Pancreas (tissue), 10 donors: Measurements from ENCODE around the gene IL1A. TPM values are rescaled to one million over a fixed set of nuclear protein-coding genes. Genes with fewer than 3 reads are reported as not detected.

Source experiments
- ATAC-seq, 4 donors: fragments of 200-7000 bp; cut with Tn5 transposase; one replicate each; pipeline versions ENCODE4 v1.8.0 to v1.9.1; 2020; ENCODE audit warnings: mild to moderate bottlenecking in 4 of 4, moderate library complexity in 4 of 4
- DNase-seq, 6 donors: peaks; one replicate each; pipeline ENCODE4 v3.0.0-alpha.2; 2020
- FAIRE-seq: peaks from 2 replicates; lab custom pipeline; 2012; peaks lifted over from hg19 to GRCh38; lab: Jason Lieb, UNC
- H3K27ac ChIP-seq, 4 donors: fragments of 200-600 bp; sonication (generic); 1 replicate in 3 of 4; 2 replicates in 1 of 4; pipeline versions ENCODE4 v1.5.0 to v1.8.0; 2020
- H3K27me3 ChIP-seq, 4 donors: fragments of 200-600 bp; one replicate each; pipeline ENCODE4 v1.8.0; 2021
- H3K36me3 ChIP-seq, 3 donors: fragments of 200-600 bp; sonication (generic) in 1 of 3; one replicate each; pipeline versions ENCODE4 v1.5.0 to v1.8.0; 2020 to 2021
- H3K4me1 ChIP-seq, 3 donors: fragments of 200-600 bp; one replicate each; pipeline ENCODE4 v1.8.0; 2021
- H3K4me3 ChIP-seq, 4 donors: fragments of 200-600 bp; sonication (generic) in 2 of 4; one replicate each; pipeline versions ENCODE4 v1.5.0 to v1.8.0; 2020 to 2021
- H3K9me3 ChIP-seq, 4 donors: fragments of 200-600 bp; one replicate each; pipeline ENCODE4 v1.8.0; 2021
- CTCF ChIP-seq, 4 donors: fragments of 200-600 bp; sonication (generic) in 3 of 4; IDR thresholded peaks; one replicate each; pipeline versions ENCODE4 v1.5.0 to v1.8.0; 2021; ENCODE audit warnings: antibody characterized with exemption in 4 of 4
- WGBS, 2 donors: extraction: QIAGEN DNeasy Blood & Tissue Kit; methylation state at CpG; one replicate each; pipeline ENCODE4 v1.1.7; 2013; 5-methylcytosine and 5-hydroxymethylcytosine counted together
- intact Hi-C, 3 donors: fragments of 100-400 bp; cut with DNase I; formaldehyde crosslinking; loops; one replicate each; pipeline versions ENCODE4 v1.11.1 to v1.14.2; 2022
- polyA plus RNA-seq, 2 donors: library from polyadenylated mRNA; stranded (reverse); fragments of 200-250 nt; gene quantifications; one replicate each; pipeline ENCODE4 v1.2.3, GENCODE V29; 2013
- total RNA-seq, 6 donors: library from RNA; stranded (reverse); fragmentation: NEBNext Ultra II Directional in 4 of 6; extraction: Animal tissue kit (Norgen Biotek cat#: 25700) in 4 of 6; gene quantifications; one replicate each; pipeline versions ENCODE4 v1.2.1 to v1.2.4, GENCODE V29; 2021 to 2023
- donor health status: healthy with polysubstance abuse.
- donor health status: DM: no; HTN: no; CAD: no; lungs with moderate emphysema.
- donor health status: DM: no; HTN: no; CAD: no.
- donor health status: control.
- donor health status: control.
- donor health status: Bipolar disorder and iron deficiency.
- donor health status: DM: yes; HTN: yes; CAD: no.
- donor health status: DM: no; HTN: no; CAD: no.
- donor health status: DM: no; HTN: no; CAD: no.
- donor health status: DM: yes; HTN: yes; CAD: no.

Gene IL1A
- total and polyA plus RNA-seq, 8 donors: 0.05 to 0.18 (median 0.09) TPM; not detected in 4

GRCh38 chr2:112819081-112819480 lies 34.8 kb upstream of the IL1A start:
- no peak for FAIRE-seq
- no peak for DNase-seq
- intact Hi-C loops: no loop called here
- no peaks in the 10 kb centered on the region for H3K27me3 ChIP-seq
- H3K4me1 ChIP-seq: peaks cover 0 to 18% (median 0%) of the 10 kb centered on the region in 3 donors
- H3K4me3 ChIP-seq: no peak overlapping the region
- ATAC-seq: no peak
- no peaks in the 10 kb centered on the region for H3K9me3 ChIP-seq
- no peak overlapping the region for H3K27ac ChIP-seq
- 92 to 98% methylated on average over 7 of the region's 7 CpGs for WGBS, 2 donors
- no peaks in the 10 kb centered on the region for H3K36me3 ChIP-seq
- no peak for TF ChIP-seq CTCF (IDR thresholded peaks at IDR 0.05)

- FAIRE-seq: no peak
- WGBS, 2 donors: 50% methylated on average over 3 of the region's 3 CpGs
- no peaks in the 10 kb centered on the region for H3K9me3 ChIP-seq
- no peak for TF ChIP-seq CTCF (IDR thresholded peaks at IDR 0.05)
- H3K36me3 ChIP-seq: no peaks in the 10 kb centered on the region
- no peak overlapping the region for H3K4me3 ChIP-seq
- no peaks in the 10 kb centered on the region for H3K27me3 ChIP-seq
- peak overlapping the region in 3 of 4 donors; percentile 24 to 62 (median 61) for H3K27ac ChIP-seq
- peak; percentile 50 to 86 (median 80) for ATAC-seq
- DNase-seq: peak in 3 of 6 donors; percentile 19 to 43 (median 40)
- intact Hi-C loops: no loop called here
- H3K4me1 ChIP-seq: peaks cover 0 to 15% (median 0%) of the 10 kb centered on the region in 3 donors
Measured at GRCh38 chr2:112818094-112818902, 34.0 kb upstream of the IL1A start.

GRCh38 chr2:112817082-112817689 lies 32.9 kb upstream of the IL1A start:
- 63 to 64% methylated on average over 4 of the region's 4 CpGs for WGBS, 2 donors
- H3K27ac ChIP-seq: peak overlapping the region in 2 of 4 donors; percentile 25 to 44
- no peaks in the 10 kb centered on the region for H3K36me3 ChIP-seq
- no peaks in the 10 kb centered on the region for H3K9me3 ChIP-seq
- H3K4me1 ChIP-seq: peaks cover 0 to 15% (median 0%) of the 10 kb centered on the region in 3 donors
- intact Hi-C loops: no loop called here
- H3K4me3 ChIP-seq: no peak overlapping the region
- TF ChIP-seq CTCF (IDR thresholded peaks at IDR 0.05): no peak
- no peak for FAIRE-seq
- no peaks in the 10 kb centered on the region for H3K27me3 ChIP-seq
- ATAC-seq: no peak
- no peak for DNase-seq

GRCh38 chr2:112814278-112814677 lies 30.0 kb upstream of the IL1A start:
- Histone ChIP-seq H3K27me3 (no peaks in the 10 kb centered on the region), H3K9me3 (no peaks in the 10 kb centered on the region), H3K4me3 (no peak overlapping the region), H3K36me3 (no peaks in the 10 kb centered on the region), H3K27ac (no peak overlapping the region), H3K4me1 (peaks cover 0 to 11% (median 0%) of the 10 kb centered on the region in 3 donors)
- no peak for TF ChIP-seq CTCF (IDR thresholded peaks at IDR 0.05)
- 63 to 70% methylated on average over 2 of the region's 2 CpGs for WGBS, 2 donors
- intact Hi-C loops: no loop called here
- ATAC-seq (no peak), DNase-seq (no peak), FAIRE-seq (no peak)
